Activated CD8-positive, alpha-beta memory T cell treated with anti-CD3 and anti-CD28 coated beads for 4 hours (primary cell): ENCODE results near the gene KLK2.

Source experiments
- DNase-seq, 2 donors: peaks; one replicate each; pipeline ENCODE4 v3.0.0-alpha.2; 2020; ENCODE audit warnings: low read depth in 2 of 2

KLK2 gene

DNA sequence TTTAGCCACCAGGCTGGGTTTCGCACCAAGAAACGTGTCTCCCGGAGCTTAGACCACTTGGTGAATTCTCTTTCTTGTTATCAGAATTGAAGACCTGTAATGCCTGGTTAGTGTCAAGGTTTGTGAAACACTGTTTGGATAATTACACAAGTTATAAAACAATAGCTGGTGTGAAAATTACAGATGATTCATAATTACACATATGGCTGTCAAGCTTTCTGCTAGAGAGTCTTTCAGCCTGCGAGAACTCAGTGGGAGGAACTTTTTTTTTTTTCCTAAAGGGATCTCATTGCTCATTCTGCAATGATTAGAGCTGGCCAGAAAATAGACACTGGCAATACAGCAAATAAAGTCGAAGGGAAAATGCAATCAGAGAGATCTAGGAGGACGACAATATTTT is 51.3 kb downstream of the KLK2 start:
- DNase-seq = no peak

DNA sequence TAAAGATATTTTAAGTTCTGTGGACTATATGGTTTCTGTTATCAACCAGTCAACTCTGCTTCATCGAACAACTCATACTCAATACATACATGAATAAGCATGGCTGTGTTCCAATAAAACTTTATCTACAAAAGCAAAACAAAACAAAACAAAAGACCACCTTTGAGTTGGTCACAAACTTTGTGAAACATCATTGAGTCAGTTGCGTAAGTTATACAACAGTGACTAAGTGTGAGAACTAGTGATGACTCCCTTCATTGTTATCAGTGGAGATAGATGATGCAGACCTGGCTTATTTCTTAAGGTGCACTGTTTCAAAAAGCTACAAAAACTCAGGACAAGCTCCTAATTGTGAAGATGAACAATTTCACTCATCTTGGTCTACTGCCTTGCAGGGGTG is 52.5 kb downstream of the KLK2 start:
- DNase-seq = no peak

DNA sequence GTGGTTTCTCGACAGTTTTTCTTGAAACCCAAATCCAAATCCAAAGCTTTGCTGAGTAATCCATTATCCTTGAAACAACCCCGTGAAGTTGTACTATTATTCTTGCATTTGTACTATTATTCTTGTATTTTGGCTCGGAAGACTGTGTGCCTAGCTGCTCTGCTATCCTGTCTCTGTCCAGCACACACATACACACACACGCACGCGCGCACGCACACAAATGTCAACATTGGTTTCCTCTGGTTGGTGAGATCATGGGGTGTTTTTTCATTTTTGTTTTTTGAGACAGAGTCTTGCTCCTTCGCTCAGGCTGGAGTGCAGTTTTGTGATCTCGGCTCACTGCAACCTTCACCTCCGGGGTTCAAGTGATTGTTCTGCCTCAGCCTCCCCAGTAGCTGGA is 52.9 kb downstream of the KLK2 start:
- no peak for DNase-seq

DNA sequence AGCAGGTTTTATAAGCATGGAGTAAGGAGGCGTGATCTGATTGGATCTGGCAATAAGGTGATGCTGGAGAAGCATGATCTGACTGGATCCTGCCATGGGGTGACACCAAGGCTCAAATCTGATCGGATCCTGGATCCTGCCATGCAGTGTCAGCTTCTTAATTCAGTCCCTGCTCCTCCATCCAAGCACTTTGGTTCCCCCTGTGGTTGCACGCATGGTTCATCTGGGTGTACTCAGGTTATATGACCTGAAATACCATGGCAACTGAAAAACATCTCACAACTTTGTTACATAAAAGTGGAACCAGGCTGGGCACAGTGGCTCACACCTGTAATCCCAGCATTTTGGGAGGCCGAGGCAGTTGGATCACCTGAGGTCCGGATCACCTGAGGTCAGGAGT is 55.6 kb downstream of the KLK2 start:
- no peak for DNase-seq
